ENCODE data around the gene TMEM132D. TPM values are rescaled to one million over a fixed set of nuclear protein-coding genes. Genes with fewer than 3 reads are reported as not detected.

Gene TMEM132D
- total and polyA plus RNA-seq, 2 of the 8 experiments (the other 6 are each of a cell fraction or from before 2014, with no cell fraction given), result 3.5 to 10.1 TPM

DNA sequence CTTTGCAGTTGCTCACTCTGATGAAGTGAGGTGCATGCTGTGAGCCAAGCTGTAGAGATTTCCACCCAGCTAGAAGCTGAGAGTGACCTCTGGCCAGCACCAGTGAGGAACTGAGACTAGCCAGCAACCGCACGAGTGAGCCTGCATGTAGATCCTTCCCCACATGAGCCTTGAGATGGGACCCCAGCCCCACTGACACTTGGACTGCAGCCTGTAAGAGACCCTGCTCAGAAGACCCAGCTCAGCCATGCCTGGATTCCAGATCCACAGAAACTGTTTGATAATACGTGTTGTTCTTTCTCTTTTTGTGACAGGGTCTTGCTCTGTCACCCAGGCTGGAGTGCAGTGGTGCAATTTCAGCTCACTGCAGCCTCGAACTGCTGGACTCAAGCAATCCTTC lies 821.4 kb downstream of the TMEM132D start:
- Histone ChIP-seq H3K4me2 (ENCODE audit: insufficient read depth in 1 of 2, low read depth in 2 of 2, low read length in 2 of 2) (no peak overlapping the region), H3K27ac (ENCODE audit: low read depth, low read length) (no peak overlapping the region), H4K5ac (ENCODE audit: insufficient read length, low read depth, low read length) (no peak overlapping the region), H3K23me2 (ENCODE audit: low read depth, low read length) (0 out of 2 replicates have a peak, but pooled peaks cover 3% of the 10 kb centered on the region), H2BK120ac (replicated peaks; ENCODE audit: low read depth, low read length) (no peak overlapping the region), H2AK5ac (ENCODE audit: low read depth, low read length) (no peak overlapping the region), H2BK5ac (ENCODE audit: low read depth, low read length) (no peak overlapping the region), H3K4ac (replicated peaks; ENCODE audit: insufficient read length, low read depth, low read length) (no peak overlapping the region), H3K79me2 (ENCODE audit: control insufficient read depth in 1 of 2, insufficient read depth in 2 of 2, low read length in 2 of 2) (no peaks in the 10 kb centered on the region), H2BK20ac (ENCODE audit: low read length) (no peak overlapping the region), H3K14ac (ENCODE audit: insufficient read length) (no peak overlapping the region), H4K20me1 (replicated peaks in 1 of 2; ENCODE audit: control insufficient read depth in 1 of 2, insufficient read depth in 2 of 2, low read length in 2 of 2) (peaks cover 0 to 2% of the 10 kb centered on the region in 2 experiments), H3K18ac (ENCODE audit: extremely low read depth, low read length) (no peak overlapping the region), H3K4me3 (ENCODE audit: extremely low read depth in 1 of 4, insufficient read depth in 2 of 4, low read depth in 3 of 4, low read length in 4 of 4) (no peak overlapping the region), H3K23ac (ENCODE audit: insufficient read length) (no peak overlapping the region), H3K4me1 (replicated peaks in 1 of 4; ENCODE audit: control insufficient read depth in 3 of 4, insufficient read depth in 4 of 4, low read length in 3 of 4) (no peaks in the 10 kb centered on the region), H3K9ac (replicated peaks in 1 of 4; ENCODE audit: extremely low read depth in 1 of 4, low read depth in 3 of 4, low read length in 3 of 4) (no peak overlapping the region), H3K56ac (replicated peaks; ENCODE audit: insufficient read length, low read depth, low read length) (no peak overlapping the region), H2BK15ac (ENCODE audit: low read length) (no peak overlapping the region), H2AFZ (ENCODE audit: low read length) (no peak overlapping the region), H2BK12ac (ENCODE audit: low read depth, low read length) (no peak overlapping the region), H3K27me3 (replicated peaks in 1 of 4; ENCODE audit: control insufficient read depth in 3 of 4, extremely low read depth in 1 of 4, insufficient read depth in 3 of 4, low read length in 3 of 4) (no peaks in the 10 kb centered on the region), H4K91ac (replicated peaks; ENCODE audit: insufficient read length, low read length) (no peak overlapping the region), H3K9me3 (ENCODE audit: insufficient read depth in 2 of 2, low read depth in 1 of 2, low read length in 1 of 2) (no peaks in the 10 kb centered on the region), H4K8ac (ENCODE audit: extremely low read depth, insufficient read depth, low read length) (no peak overlapping the region), H3K79me1 (ENCODE audit: low read depth, low read length) (no peaks in the 10 kb centered on the region), H3K36me3 (ENCODE audit: control insufficient read depth in 2 of 4, insufficient read depth in 4 of 4, low read length in 3 of 4) (no peaks in the 10 kb centered on the region)
- 73% methylated on average over 4 of the region's 4 CpGs; no CpG with 5 or more reads in 1 of the 2 experiments for WGBS, 2 experiments (ENCODE audit: extremely low coverage in 1 of 2, insufficient coverage in 1 of 2, insufficient read length in 1 of 2, insufficient replicate concordance in 2 of 2, low coverage in 1 of 2, low lambda C conversion rate in 2 of 2, missing lambda C conversion rate in 1 of 2)
- DNase-seq (ENCODE audit: low read depth in 1 of 2, low spot score in 2 of 2) (no peak), FAIRE-seq (no peak)
- TF ChIP-seq BRCA1 (IDR thresholded peaks at IDR 0.05; ENCODE audit: low read depth, low read length), result no peak
- no peak for TF ChIP-seq TAF7 (optimal IDR thresholded peaks at IDR 0.05; ENCODE audit: borderline replicate concordance, low read depth, low read length)
- ChIA-PET POLR2A (ENCODE audit: partially characterized antibody) (no interaction called here), CTCF (ENCODE audit: partially characterized antibody) (interaction anchor here (1.1 to 6.9 kb wide), 4 partner anchors 12 to 66 kb away, joined by 3 to 31 read pairs (median 3); no protein-coding TSS in a partner anchor)

All from H1 (cell line).